ENCODE data around the gene DPM2.

The DPM2 gene

GRCh38 chr9:127953768-127954505, 16.3 kb upstream of the DPM2 start:
- no peak for DNase-seq

- DNase-seq = no peak
These were observed 15.5 kb upstream of the DPM2 start for GRCh38 chr9:127953154-127953553.

- no peak for DNase-seq
These were observed 13.0 kb upstream of the DPM2 start for GRCh38 chr9:127950513-127951289.

- no peak for DNase-seq
These were observed 12.3 kb upstream of the DPM2 start for GRCh38 chr9:127949827-127950512.

- no peak for DNase-seq
These were observed 10.4 kb upstream of the DPM2 start for GRCh38 chr9:127947841-127948710.

- no peak for DNase-seq
These were observed 9.1 kb upstream of the DPM2 start for GRCh38 chr9:127946728-127947127.

GRCh38 chr9:127945942-127946341, 8.3 kb upstream of the DPM2 start:
- DNase-seq = no peak

GRCh38 chr9:127945338-127945737, 7.7 kb upstream of the DPM2 start:
- DNase-seq = no peak

GRCh38 chr9:127944586-127945218, 7.0 kb upstream of the DPM2 start:
- no peak for DNase-seq

- DNase-seq = peak; percentile 51 to 63 (median 56)
These were observed 6.1 kb upstream of the DPM2 start for GRCh38 chr9:127943731-127944144.

GRCh38 chr9:127943011-127943662, 5.5 kb upstream of the DPM2 start:
- no peak for DNase-seq

GRCh38 chr9:127942216-127943010, 4.8 kb upstream of the DPM2 start:
- peak in 1 of 4 experiments; percentile 35 for DNase-seq

- DNase-seq = no peak
These were observed 4.2 kb upstream of the DPM2 start for GRCh38 chr9:127941961-127942215.

GRCh38 chr9:127941062-127941960, 3.7 kb upstream of the DPM2 start:
- DNase-seq = no peak

- no peak for DNase-seq
These were observed 2.9 kb upstream of the DPM2 start for GRCh38 chr9:127940593-127940992.

GRCh38 chr9:127938298-127938690, 640 bp upstream of the DPM2 start:
- no peak for DNase-seq

- DNase-seq = no peak
These were observed 632 bp downstream of the DPM2 start for GRCh38 chr9:127937056-127937387.

- no peak for DNase-seq
These were observed 1.3 kb downstream of the DPM2 start for GRCh38 chr9:127936347-127936852.

- DNase-seq = no peak
These were observed 1.9 kb downstream of the DPM2 start for GRCh38 chr9:127935765-127936221.

GRCh38 chr9:127934986-127935385, 2.7 kb downstream of the DPM2 start:
- DNase-seq = no peak
